CD4-positive, alpha-beta memory T cell (primary cell): ENCODE measurements around the gene CCDC107. TPM values are rescaled to one million over a fixed set of nuclear protein-coding genes. Genes with fewer than 3 reads are reported as not detected.

Source experiments
- CTCF ChIA-PET: fragments of 350-600 bp; sonication (Branson Sonifier 250); formaldehyde crosslinking; loops from one replicate; lab custom pipeline; 2021; ENCODE audit warnings: inconsistent platforms; ENCODE audit not compliant: partially characterized antibody; lab: Charles Lee
- POLR2A ChIA-PET: fragments of 350-600 bp; sonication (Branson Sonifier 250); formaldehyde crosslinking; loops from one replicate; lab custom pipeline; 2021; ENCODE audit not compliant: partially characterized antibody; lab: Charles Lee
- DNase-seq, 5 donors: peaks; one replicate each; pipeline versions ENCODE4 v3.0.0 to v3.0.0-alpha.2; 2020 to 2022; ENCODE audit warnings: mixed read lengths in 1 of 5
- H3K27ac ChIP-seq: one replicate; pipeline ENCODE4 v1.7.0; 2013; ENCODE audit warnings: low read depth, low read length
- H3K27me3 ChIP-seq: 2 replicates; pipeline ENCODE4 v1.7.0; 2013; ENCODE audit warnings: mild to moderate bottlenecking, low read length, moderate library complexity; ENCODE audit not compliant: insufficient read depth
- H3K36me3 ChIP-seq: 2 replicates; pipeline ENCODE4 v1.7.0; 2013; ENCODE audit warnings: mild to moderate bottlenecking, low read length, moderate library complexity; ENCODE audit not compliant: insufficient read depth
- H3K4me1 ChIP-seq: 2 replicates; pipeline ENCODE4 v1.7.0; 2013; ENCODE audit warnings: mild to moderate bottlenecking, low read length, moderate library complexity; ENCODE audit not compliant: insufficient read depth
- H3K4me3 ChIP-seq, 2 donors: one replicate each; pipeline ENCODE4 v1.7.0; 2013; ENCODE audit warnings: low read length in 2 of 2, mild to moderate bottlenecking in 1 of 2
- H3K9me3 ChIP-seq, 2 donors: one replicate each; pipeline ENCODE4 v1.7.0; 2013; ENCODE audit warnings: low read length in 2 of 2, control low read depth in 1 of 2; ENCODE audit not compliant: control insufficient read depth in 1 of 2
- H3K27ac Mint-ChIP-seq, 7 donors: one replicate each; pipeline ENCODE4 v1.8.0; 2020 to 2021; ENCODE audit warnings: mixed read lengths in 7 of 7, mild to moderate bottlenecking in 6 of 7, inconsistent platforms in 3 of 7, moderate library complexity in 3 of 7
- H3K27me3 Mint-ChIP-seq, 2 donors: one replicate each; pipeline ENCODE4 v1.8.0; 2020 to 2021; ENCODE audit warnings: mixed read lengths in 2 of 2
- H3K36me3 Mint-ChIP-seq, 2 donors: one replicate each; pipeline ENCODE4 v1.8.0; 2020 to 2021; ENCODE audit warnings: mixed read lengths in 2 of 2, inconsistent platforms in 1 of 2, mild to moderate bottlenecking in 1 of 2
- H3K4me1 Mint-ChIP-seq, 4 donors: one replicate each; pipeline ENCODE4 v1.8.0; 2020 to 2021; ENCODE audit warnings: mixed read lengths in 4 of 4, mild to moderate bottlenecking in 1 of 4
- H3K4me3 Mint-ChIP-seq, 8 donors: one replicate each; pipeline ENCODE4 v1.8.0; 2020 to 2021; ENCODE audit warnings: mixed read lengths in 8 of 8, mild to moderate bottlenecking in 7 of 8, moderate library complexity in 6 of 8, inconsistent platforms in 3 of 8
- H3K9me3 Mint-ChIP-seq, 8 donors: one replicate each; pipeline ENCODE4 v1.8.0; 2020 to 2021; ENCODE audit warnings: mixed read lengths in 8 of 8, mild to moderate bottlenecking in 5 of 8, inconsistent platforms in 3 of 8, moderate library complexity in 1 of 8
- intact Hi-C: fragments of 100-400 bp; cut with micrococcal nuclease; formaldehyde crosslinking; loops from one replicate; pipeline ENCODE4 v1.15.1; 2023
- polyA plus RNA-seq, 2 donors: library from polyadenylated mRNA; unstranded; fragments of 300-500 nt; fragmentation: Illumina TruSeq; gene quantifications; one replicate each; pipeline ENCODE4 v1.2.3, GENCODE V29; 2021
- total RNA-seq, 2 experiments: library from RNA; stranded (reverse); gene quantifications; one replicate each; pipeline ENCODE4 v1.2.3, GENCODE V29; 2021

CCDC107 gene
- total and polyA plus RNA-seq, 4 experiments from 2014 or later, result 28.4 to 92.5 (median 60.5) TPM

- intact Hi-C loops, result loop anchor here (5.0 kb wide), 1 partner anchor 532 kb away; the partner anchor contains the start of gene ATOSB
Measured at GRCh38 chr9:35649431-35650340, 8.4 kb upstream of the CCDC107 start.

GRCh38 chr9:35650341-35651158, 7.5 kb upstream of the CCDC107 start, which contains the start of gene SIT1:
SIT1 (minus strand) TSS chr9:35650931; CDS start chr9:35650853, 78 bp downstream.
- peaks cover 31 to 79% (median 49%) of the 10 kb centered on the region in 4 donors for H3K4me1 Mint-ChIP-seq
- H3K27me3 Mint-ChIP-seq, result no peaks in the 10 kb centered on the region
- DNase-seq, result peak; percentile 35 to 59 (median 41)
- peak within 1 kb of the TSS; percentile 93 to 98 (median 94) for H3K4me3 Mint-ChIP-seq
- H3K27me3 ChIP-seq, result no peaks in the 10 kb centered on the region
- peak within 1 kb of the TSS; percentile 78 to 94 for H3K4me3 ChIP-seq
- peaks cover 56% of the 10 kb centered on the region for H3K4me1 ChIP-seq
- intact Hi-C loops, result no loop called here
- H3K27ac ChIP-seq, result peak within 1 kb of the TSS; percentile 88
- ChIA-PET CTCF (interaction anchor here (0.8 to 19.4 kb wide), 8 partner anchors 13 to 451 kb away, joined by 3 to 260 read pairs (median 41); partner anchors contain the start of genes ARHGEF39, CCDC107, CREB3 and RMRP), POLR2A (interaction anchor here (1.2 to 10.7 kb wide), 11 partner anchors 10 to 539 kb away, joined by 3 to 420 read pairs (median 27); partner anchors contain the start of genes ARHGEF39, CCDC107, CD72 and CREB3)
- H3K36me3 ChIP-seq, result no peaks in the 10 kb centered on the region
- peak within 1 kb of the TSS; percentile 89 to 99 (median 96) for H3K27ac Mint-ChIP-seq
- H3K9me3 ChIP-seq, result no peaks in the 10 kb centered on the region
- H3K36me3 Mint-ChIP-seq, result peaks cover 5 to 25% of the 10 kb centered on the region in 2 donors
- H3K9me3 Mint-ChIP-seq, result no peaks in the 10 kb centered on the region

More at GRCh38 chr9:35649431-35650340, 8.4 kb upstream of the CCDC107 start:
- peaks cover 65% of the 10 kb centered on the region for H3K4me1 ChIP-seq
- no peaks in the 10 kb centered on the region for H3K9me3 Mint-ChIP-seq
- peak overlapping the region; percentile 89 to 99 (median 96) for H3K27ac Mint-ChIP-seq
- ChIA-PET POLR2A (interaction anchor here (0.7 to 10.7 kb wide), 14 partner anchors 9 to 538 kb away, joined by 3 to 420 read pairs (median 8); partner anchors contain the start of genes ARHGEF39, CCDC107, CD72 and CREB3), CTCF (interaction anchor here (0.8 to 19.4 kb wide), 10 partner anchors 14 to 452 kb away, joined by 3 to 260 read pairs (median 34); partner anchors contain the start of genes ARHGEF39, CCDC107, CREB3 and RMRP)
- H3K4me3 ChIP-seq, result peak overlapping the region; percentile 78 to 94
- no peaks in the 10 kb centered on the region for H3K36me3 ChIP-seq
- H3K27ac ChIP-seq, result peak overlapping the region; percentile 88
- peak overlapping the region; percentile 93 to 98 (median 94) for H3K4me3 Mint-ChIP-seq
- H3K9me3 ChIP-seq, result no peaks in the 10 kb centered on the region
- no peaks in the 10 kb centered on the region for H3K27me3 ChIP-seq
- no peaks in the 10 kb centered on the region for H3K27me3 Mint-ChIP-seq
- peak; percentile 32 to 66 (median 52) for DNase-seq
- peaks cover 5 to 25% of the 10 kb centered on the region in 2 donors for H3K36me3 Mint-ChIP-seq
- peaks cover 29 to 79% (median 49%) of the 10 kb centered on the region in 4 donors for H3K4me1 Mint-ChIP-seq

GRCh38 chr9:35651956-35652828, 5.9 kb upstream of the CCDC107 start:
- Histone ChIP-seq H3K27me3 (no peaks in the 10 kb centered on the region), H3K4me3 (no peak overlapping the region), H3K36me3 (no peaks in the 10 kb centered on the region), H3K4me1 (peaks cover 59% of the 10 kb centered on the region), H3K27ac (peak overlapping the region; percentile 29), H3K9me3 (no peaks in the 10 kb centered on the region)
- ChIA-PET POLR2A (interaction anchor here (2.0 to 10.7 kb wide), 5 partner anchors 8 to 48 kb away, joined by 4 to 420 read pairs (median 148); partner anchors contain the start of genes ARHGEF39, CCDC107, CD72 and RMRP), CTCF (interaction anchor here (7.9 to 19.4 kb wide), 4 partner anchors 11 to 78 kb away, joined by 145 to 260 read pairs (median 197); partner anchors contain the start of genes ARHGEF39, CCDC107, CD72 and CREB3)
- no peaks in the 10 kb centered on the region for H3K27me3 Mint-ChIP-seq
- DNase-seq, result no peak
- H3K36me3 Mint-ChIP-seq, result peaks cover 5 to 20% of the 10 kb centered on the region in 2 donors
- H3K4me1 Mint-ChIP-seq, result peaks cover 41 to 79% (median 57%) of the 10 kb centered on the region in 4 donors
- peak overlapping the region; percentile 63 to 98 (median 93) for H3K4me3 Mint-ChIP-seq
- intact Hi-C loops, result no loop called here
- H3K27ac Mint-ChIP-seq, result peak overlapping the region; percentile 78 to 99 (median 96)
- H3K9me3 Mint-ChIP-seq, result peaks cover 0 to 2% (median 0%) of the 10 kb centered on the region in 8 donors

- POLR2A ChIA-PET, result interaction anchor here (2.0 to 9.7 kb wide), 2 partner anchors 12 to 40 kb away, joined by 4 to 159 read pairs; partner anchors contain the start of genes ARHGEF39 and TPM2
- H3K27ac ChIP-seq, result no peak overlapping the region
Measured at GRCh38 chr9:35652829-35653209, 5.3 kb upstream of the CCDC107 start.

GRCh38 chr9:35653611-35654010, 4.5 kb upstream of the CCDC107 start:
- H3K4me3 ChIP-seq, result no peak overlapping the region
- H3K27ac ChIP-seq, result no peak overlapping the region
- intact Hi-C loops, result no loop called here
- no peaks in the 10 kb centered on the region for H3K9me3 ChIP-seq
- POLR2A ChIA-PET, result interaction anchor here (2.0 kb wide), 1 partner anchor 11 kb away, joined by 4 read pairs; the partner anchor contains the start of gene ARHGEF39
- peaks cover 2 to 4% of the 10 kb centered on the region in 2 donors for H3K27me3 Mint-ChIP-seq
- H3K36me3 ChIP-seq, result no peaks in the 10 kb centered on the region
- H3K4me1 Mint-ChIP-seq, result peaks cover 32 to 79% (median 49%) of the 10 kb centered on the region in 4 donors
- H3K4me1 ChIP-seq, result peaks cover 52% of the 10 kb centered on the region
- no peak for DNase-seq
- H3K4me3 Mint-ChIP-seq, result no peak overlapping the region
- H3K27ac Mint-ChIP-seq, result peak overlapping the region in 6 of 7 donors; percentile 22 to 100 (median 76)
- peaks cover 0 to 8% (median 4%) of the 10 kb centered on the region in 8 donors for H3K9me3 Mint-ChIP-seq
- H3K27me3 ChIP-seq, result no peaks in the 10 kb centered on the region
- peaks cover 2 to 20% of the 10 kb centered on the region in 2 donors for H3K36me3 Mint-ChIP-seq
- CTCF ChIA-PET, result interaction anchor here (2.1 to 19.4 kb wide), 4 partner anchors 38 to 76 kb away, joined by 7 to 339 read pairs (median 197); partner anchors contain the start of genes CD72, CREB3, TLN1 and TPM2

More at GRCh38 chr9:35652829-35653209, 5.3 kb upstream of the CCDC107 start:
- Histone ChIP-seq H3K27me3 (no peaks in the 10 kb centered on the region), H3K4me3 (no peak overlapping the region), H3K9me3 (no peaks in the 10 kb centered on the region), H3K36me3 (no peaks in the 10 kb centered on the region), H3K4me1 (peaks cover 59% of the 10 kb centered on the region)
- Mint-ChIP-seq H3K27ac (peak overlapping the region in 5 of 7 donors; percentile 51 to 89 (median 53)), H3K9me3 (peaks cover 0 to 6% (median 2%) of the 10 kb centered on the region in 8 donors), H3K4me3 (no peak overlapping the region), H3K27me3 (peaks cover under 1 to 2% of the 10 kb centered on the region in 2 donors), H3K4me1 (peaks cover 38 to 79% (median 56%) of the 10 kb centered on the region in 4 donors), H3K36me3 (peaks cover 5 to 23% of the 10 kb centered on the region in 2 donors)
- intact Hi-C loops, result no loop called here
- no peak for DNase-seq
- CTCF ChIA-PET, result interaction anchor here (10.7 to 19.4 kb wide), 3 partner anchors 10 to 77 kb away, joined by 145 to 260 read pairs (median 249); partner anchors contain the start of genes ARHGEF39, CCDC107, CD72 and CREB3
